Measurements from ENCODE around the gene IL16. TPM values are rescaled to one million over a fixed set of nuclear protein-coding genes. Genes with fewer than 3 reads are reported as not detected.

IL16 gene
- total RNA-seq, 2 donors from 2014 or later: 25.9 to 114 TPM

GRCh38 chr15:81286621-81287121, 90.0 kb downstream of the IL16 start:
- no peak for DNase-seq (ENCODE audit: low spot score in 2 of 2)
- H3K36me3 Mint-ChIP-seq: peaks cover 20 to 37% of the 10 kb centered on the region in 2 donors

GRCh38 chr15:81288040-81288439, 91.4 kb downstream of the IL16 start:
- Mint-ChIP-seq H3K9me3 (peaks cover 9 to 21% of the 10 kb centered on the region in 2 donors), H3K27ac (peak overlapping the region; percentile 70 to 85), H3K36me3 (peaks cover 20 to 37% of the 10 kb centered on the region in 2 donors)
- no peak for ATAC-seq
- no peak for DNase-seq (ENCODE audit: low spot score in 2 of 2)

More at GRCh38 chr15:81286621-81287121, 90.0 kb downstream of the IL16 start:
- H3K9me3 Mint-ChIP-seq: peaks cover 9 to 26% of the 10 kb centered on the region in 2 donors
- H3K27ac Mint-ChIP-seq: peak overlapping the region; percentile 85 to 91
- peak; percentile 82 to 85 for ATAC-seq

- peaks cover 9 to 21% of the 10 kb centered on the region in 2 donors for H3K9me3 Mint-ChIP-seq
- no peak for ATAC-seq
- no peak for DNase-seq (ENCODE audit: low spot score in 2 of 2)
- no peak overlapping the region for H3K27ac Mint-ChIP-seq
- peaks cover 20 to 37% of the 10 kb centered on the region in 2 donors for H3K36me3 Mint-ChIP-seq
These were observed 91.9 kb downstream of the IL16 start for GRCh38 chr15:81288616-81289015.

GRCh38 chr15:81289910-81290309, 93.2 kb downstream of the IL16 start:
- no peak for DNase-seq (ENCODE audit: low spot score in 2 of 2)
- Mint-ChIP-seq H3K9me3 (peaks cover 9 to 21% of the 10 kb centered on the region in 2 donors), H3K27ac (peak overlapping the region in 1 of 2 donors; percentile 1), H3K36me3 (peaks cover 20 to 39% of the 10 kb centered on the region in 2 donors)
- ATAC-seq: no peak

GRCh38 chr15:81291916-81292522, 95.3 kb downstream of the IL16 start:
- Mint-ChIP-seq H3K9me3 (peaks cover 5 to 12% of the 10 kb centered on the region in 2 donors), H3K27ac (peak overlapping the region; percentile 92 to 94), H3K36me3 (peaks cover 17 to 32% of the 10 kb centered on the region in 2 donors)
- DNase-seq (ENCODE audit: low spot score in 2 of 2): no peak
- no peak for ATAC-seq

GRCh38 chr15:81292523-81293001, 95.9 kb downstream of the IL16 start:
- no peak for DNase-seq (ENCODE audit: low spot score in 2 of 2)
- Mint-ChIP-seq H3K27ac (peak overlapping the region; percentile 92 to 94), H3K9me3 (peaks cover 4 to 9% of the 10 kb centered on the region in 2 donors), H3K36me3 (peaks cover 21 to 32% of the 10 kb centered on the region in 2 donors)
- peak; percentile 23 to 45 for ATAC-seq

- peak; percentile 64 to 80 for DNase-seq (ENCODE audit: low spot score in 2 of 2)
- Mint-ChIP-seq H3K9me3 (peaks cover 0 to 4% of the 10 kb centered on the region in 2 donors), H3K36me3 (peaks cover 23 to 33% of the 10 kb centered on the region in 2 donors), H3K27ac (peak overlapping the region; percentile 92)
- peak; percentile 56 to 65 for ATAC-seq
These were observed 97.2 kb downstream of the IL16 start for GRCh38 chr15:81293728-81294515.

- ATAC-seq (peak in 1 of 2 donors; percentile 2), DNase-seq (ENCODE audit: low spot score in 2 of 2) (no peak)
- H3K9me3 Mint-ChIP-seq: peaks cover 0 to 4% of the 10 kb centered on the region in 2 donors
- peak overlapping the region; percentile 92 for H3K27ac Mint-ChIP-seq
- H3K36me3 Mint-ChIP-seq: peaks cover 28 to 38% of the 10 kb centered on the region in 2 donors
These were observed 97.8 kb downstream of the IL16 start for GRCh38 chr15:81294516-81294880.

GRCh38 chr15:81295486-81296121, 98.9 kb downstream of the IL16 start:
- no peaks in the 10 kb centered on the region for H3K9me3 Mint-ChIP-seq
- peak overlapping the region; percentile 92 to 98 for H3K27ac Mint-ChIP-seq
- H3K36me3 Mint-ChIP-seq: peaks cover 37 to 49% of the 10 kb centered on the region in 2 donors
- DNase-seq (ENCODE audit: low spot score in 2 of 2): no peak
- ATAC-seq: no peak

GRCh38 chr15:81296186-81296585, 99.5 kb downstream of the IL16 start:
- peaks cover 43 to 55% of the 10 kb centered on the region in 2 donors for H3K36me3 Mint-ChIP-seq
- peak overlapping the region; percentile 92 to 98 for H3K27ac Mint-ChIP-seq
- DNase-seq (ENCODE audit: low spot score in 2 of 2): no peak
- no peak for ATAC-seq
- no peaks in the 10 kb centered on the region for H3K9me3 Mint-ChIP-seq

GRCh38 chr15:81296673-81297072, 100.0 kb downstream of the IL16 start:
- peak; percentile 63 to 85 for DNase-seq (ENCODE audit: low spot score in 2 of 2)
- ATAC-seq: peak; percentile 70 to 71
- H3K9me3 Mint-ChIP-seq: no peaks in the 10 kb centered on the region
- peaks cover 46 to 60% of the 10 kb centered on the region in 2 donors for H3K36me3 Mint-ChIP-seq
- H3K27ac Mint-ChIP-seq: peak overlapping the region; percentile 92 to 98

- peak overlapping the region; percentile 92 to 98 for H3K27ac Mint-ChIP-seq
- DNase-seq (ENCODE audit: low spot score in 2 of 2): no peak
- ATAC-seq: no peak
- H3K36me3 Mint-ChIP-seq: peaks cover 51 to 65% of the 10 kb centered on the region in 2 donors
- H3K9me3 Mint-ChIP-seq: no peaks in the 10 kb centered on the region
These were observed 100.5 kb downstream of the IL16 start for GRCh38 chr15:81297147-81297572.

- ATAC-seq (peak in 1 of 2 donors; percentile 6), DNase-seq (ENCODE audit: low spot score in 2 of 2) (no peak)
- Mint-ChIP-seq H3K27ac (peak overlapping the region; percentile 92 to 98), H3K36me3 (peaks cover 58 to 72% of the 10 kb centered on the region in 2 donors), H3K9me3 (no peaks in the 10 kb centered on the region)
These were observed 101.2 kb downstream of the IL16 start for GRCh38 chr15:81297603-81298575.

GRCh38 chr15:81298611-81299010, 101.9 kb downstream of the IL16 start:
- Mint-ChIP-seq H3K36me3 (peaks cover 65 to 79% of the 10 kb centered on the region in 2 donors), H3K27ac (peak overlapping the region; percentile 56 to 92), H3K9me3 (no peaks in the 10 kb centered on the region)
- ATAC-seq (no peak), DNase-seq (ENCODE audit: low spot score in 2 of 2) (no peak)

- no peaks in the 10 kb centered on the region for H3K9me3 Mint-ChIP-seq
- peaks cover 71 to 85% of the 10 kb centered on the region in 2 donors for H3K36me3 Mint-ChIP-seq
- DNase-seq (ENCODE audit: low spot score in 2 of 2) (no peak), ATAC-seq (no peak)
- H3K27ac Mint-ChIP-seq: peak overlapping the region; percentile 91 to 92
These were observed 102.5 kb downstream of the IL16 start for GRCh38 chr15:81299156-81299555.

Data from activated naive CD4-positive, alpha-beta T cell treated with anti-CD3 and anti-CD28 coated beads, Interleukin-2, amount 50 U/mL, for 72 hours (primary cell).